ENCODE results near the gene PRKCA.

DNA sequence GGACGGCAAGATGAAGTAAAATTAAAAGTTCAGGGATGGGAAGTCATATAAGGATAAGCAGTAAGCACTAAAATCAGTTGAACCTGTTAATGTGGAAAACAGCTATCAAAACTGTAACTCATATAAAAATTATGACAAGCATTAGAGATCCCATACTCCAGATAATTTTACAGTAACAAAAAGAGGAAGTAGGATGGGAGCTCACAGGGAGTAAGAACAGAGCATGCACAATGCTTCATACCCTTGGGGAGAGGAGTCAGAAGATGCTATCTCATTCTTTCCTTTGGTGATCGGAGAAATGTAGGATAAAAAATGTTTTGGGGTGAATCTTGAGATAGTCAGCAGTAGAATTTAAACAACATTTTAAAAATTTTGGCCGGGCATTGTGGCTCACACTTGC lies 367.8 kb downstream of the PRKCA start:
- TF ChIP-seq, protein P1, sequence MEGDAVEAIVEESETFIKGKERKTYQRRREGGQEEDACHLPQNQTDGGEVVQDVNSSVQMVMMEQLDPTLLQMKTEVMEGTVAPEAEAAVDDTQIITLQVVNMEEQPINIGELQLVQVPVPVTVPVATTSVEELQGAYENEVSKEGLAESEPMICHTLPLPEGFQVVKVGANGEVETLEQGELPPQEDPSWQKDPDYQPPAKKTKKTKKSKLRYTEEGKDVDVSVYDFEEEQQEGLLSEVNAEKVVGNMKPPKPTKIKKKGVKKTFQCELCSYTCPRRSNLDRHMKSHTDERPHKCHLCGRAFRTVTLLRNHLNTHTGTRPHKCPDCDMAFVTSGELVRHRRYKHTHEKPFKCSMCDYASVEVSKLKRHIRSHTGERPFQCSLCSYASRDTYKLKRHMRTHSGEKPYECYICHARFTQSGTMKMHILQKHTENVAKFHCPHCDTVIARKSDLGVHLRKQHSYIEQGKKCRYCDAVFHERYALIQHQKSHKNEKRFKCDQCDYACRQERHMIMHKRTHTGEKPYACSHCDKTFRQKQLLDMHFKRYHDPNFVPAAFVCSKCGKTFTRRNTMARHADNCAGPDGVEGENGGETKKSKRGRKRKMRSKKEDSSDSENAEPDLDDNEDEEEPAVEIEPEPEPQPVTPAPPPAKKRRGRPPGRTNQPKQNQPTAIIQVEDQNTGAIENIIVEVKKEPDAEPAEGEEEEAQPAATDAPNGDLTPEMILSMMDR (IDR thresholded peaks at IDR 0.05): no peak
- no peak for TF ChIP-seq POLR2A (IDR thresholded peaks at IDR 0.05)
